Measurements from ENCODE around the gene TMEM203.

GRCh38 chr9:137198051-137198901 lies 7.2 kb downstream of the TMEM203 start:
- TF ChIP-seq CTCF (IDR thresholded peaks at IDR 0.05; ENCODE audit: insufficient read depth, low read length) (no peak), GABPA (IDR thresholded peaks at IDR 0.05; ENCODE audit: low read depth) (no peak)

Data from HL-60 (cell line).